Activated T-cell treated with anti-CD3 and anti-CD28 coated beads for 48 hours (primary cell): ENCODE results near the gene ZBTB7B.
"Not testable (repeated sequence)": the region's sequence is repeated elsewhere in the genome, so short reads cannot be mapped to it uniquely, and the experiment has no call there.

Experiments used
- DNase-seq: peaks from one replicate; pipeline ENCODE4 v3.0.0-alpha.2; 2020; ENCODE audit warnings: low read depth

Gene ZBTB7B

DNA sequence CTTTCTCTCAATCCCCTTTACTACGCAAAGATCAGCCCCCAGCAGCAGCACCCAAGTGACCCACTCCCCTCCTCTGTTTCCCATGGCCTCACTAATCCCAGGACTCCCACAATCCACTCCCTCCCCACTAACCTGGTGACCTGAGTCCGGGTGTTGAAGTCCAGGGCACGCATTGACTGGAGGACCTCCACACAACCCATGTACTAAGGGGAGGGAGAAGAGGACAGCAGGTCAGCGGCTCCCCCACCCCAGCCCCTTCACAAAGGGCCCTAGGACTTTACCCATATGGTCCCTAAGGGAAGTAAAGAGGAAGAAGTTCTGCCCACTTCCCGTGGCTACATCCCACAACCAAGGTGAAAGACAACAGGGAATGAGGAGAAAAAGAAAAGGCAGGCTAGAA, 33.4 kb upstream of the ZBTB7B start:
- no peak for DNase-seq

DNA sequence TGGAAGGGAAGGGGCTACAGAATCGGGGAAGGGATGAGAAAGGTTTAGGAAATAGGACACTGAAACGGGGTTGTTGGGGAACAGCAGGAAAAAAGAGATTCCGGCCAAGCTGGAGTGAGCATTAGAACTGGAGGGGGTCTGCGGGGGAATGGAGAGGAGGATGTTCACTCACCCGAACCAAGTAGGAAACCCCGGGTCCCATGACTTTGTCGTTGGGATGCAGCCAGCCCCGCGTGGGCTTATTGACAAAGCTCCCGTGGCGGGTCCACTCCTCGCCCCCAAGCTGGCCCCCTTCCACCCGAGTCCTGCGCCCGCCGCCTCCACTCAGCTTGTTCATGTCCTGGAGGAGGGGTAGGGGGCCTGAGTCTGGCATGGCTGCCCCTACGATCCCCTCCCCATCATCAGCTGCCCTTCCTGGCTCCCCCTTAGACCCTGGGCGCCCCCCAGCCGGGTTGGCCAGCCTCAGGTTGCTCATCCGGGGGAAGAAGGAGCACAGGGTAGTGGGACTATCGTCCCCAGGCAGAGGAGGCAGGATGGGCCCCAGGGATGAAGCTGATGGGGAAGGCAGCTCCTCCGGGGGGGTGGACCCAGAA, 32.6 kb upstream of the ZBTB7B start:
- no peak for DNase-seq

DNA sequence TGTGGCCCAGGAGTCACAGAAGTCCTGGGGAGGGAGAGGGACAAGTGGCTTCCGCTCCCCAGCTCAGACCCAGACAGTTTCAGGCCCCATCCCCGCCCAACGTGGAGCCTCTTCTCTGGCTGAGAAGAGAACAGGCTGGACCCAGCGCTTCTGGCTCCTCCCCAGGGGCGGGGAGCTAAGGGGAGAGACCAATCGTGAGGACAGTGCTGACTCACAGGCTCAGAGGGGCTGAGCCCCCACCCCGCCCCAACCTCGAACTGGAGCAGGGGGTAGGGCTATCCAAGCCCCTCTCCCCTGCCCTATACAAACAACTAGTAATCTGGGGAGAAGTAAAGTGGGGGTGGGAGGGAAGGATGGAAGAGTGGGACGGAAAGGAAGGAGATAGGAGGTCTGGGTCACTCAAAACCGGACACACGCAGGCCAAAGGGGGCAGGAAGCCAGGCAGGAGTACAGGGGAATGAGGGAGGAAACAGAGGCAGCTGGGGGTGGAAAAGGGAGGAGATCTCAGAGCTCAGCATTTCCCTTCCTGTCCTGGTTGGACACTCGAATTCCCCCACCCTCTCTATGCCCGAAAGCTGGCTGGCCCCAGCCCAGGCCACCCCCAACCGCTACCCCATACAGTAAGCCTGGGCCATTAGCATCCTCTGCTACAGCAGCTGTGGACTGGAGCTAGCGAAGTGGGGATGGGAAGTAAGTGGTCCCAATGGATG, 31.8 kb upstream of the ZBTB7B start, which contains the start of gene SHC1:
Gene SHC1 (minus strand): TSS at position 117 of the 710 bp plus-strand sequence. CDS start 221 bp downstream, outside the sequence.
- peak; percentile 49 for DNase-seq

DNA sequence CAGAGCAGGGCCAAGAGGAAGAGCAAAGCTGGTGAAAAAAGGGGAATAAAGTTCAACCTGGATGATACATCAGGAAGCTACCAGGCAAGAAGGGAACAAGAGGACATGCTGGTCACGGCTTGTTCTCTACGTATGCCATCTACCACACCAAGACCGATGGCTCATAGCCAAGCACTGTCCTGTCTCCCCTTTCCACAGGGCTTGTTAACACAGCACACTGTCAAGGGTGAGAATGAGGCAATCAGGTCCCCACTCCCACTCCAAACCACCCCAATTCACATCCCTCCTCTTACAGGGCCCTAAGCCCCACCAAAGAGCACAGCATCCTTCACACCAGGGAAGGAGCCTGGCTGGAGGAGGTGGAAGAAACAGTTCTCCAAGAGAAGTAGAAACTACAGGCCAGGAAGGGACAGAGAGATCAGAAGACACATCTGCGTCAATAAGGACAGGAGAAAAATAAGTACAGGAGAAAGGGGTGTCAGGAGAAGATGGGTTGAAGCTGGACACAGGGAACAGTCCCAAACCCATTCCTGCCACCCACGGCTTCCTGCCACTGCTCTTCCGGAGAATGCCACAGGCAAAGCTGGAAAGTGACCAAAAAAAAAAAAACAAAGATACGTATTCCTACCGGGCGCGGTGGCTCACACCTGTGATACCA, 31.1 kb upstream of the ZBTB7B start:
- no peak for DNase-seq

DNA sequence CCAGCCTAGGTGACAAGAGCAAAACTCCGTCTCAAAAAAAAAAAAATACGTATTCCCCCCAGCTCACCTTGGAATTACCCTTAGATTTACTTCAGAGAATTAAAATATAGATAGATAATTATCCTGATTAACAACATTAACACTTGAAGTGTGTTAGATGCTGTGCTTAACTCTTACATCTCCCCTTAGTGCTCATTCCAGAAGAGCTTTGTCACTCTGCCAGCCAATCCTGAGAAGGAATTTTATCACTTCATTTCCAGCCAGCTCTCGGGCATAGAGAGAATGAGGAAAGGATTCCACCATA, 30.4 kb upstream of the ZBTB7B start:
- no peak for DNase-seq

DNA sequence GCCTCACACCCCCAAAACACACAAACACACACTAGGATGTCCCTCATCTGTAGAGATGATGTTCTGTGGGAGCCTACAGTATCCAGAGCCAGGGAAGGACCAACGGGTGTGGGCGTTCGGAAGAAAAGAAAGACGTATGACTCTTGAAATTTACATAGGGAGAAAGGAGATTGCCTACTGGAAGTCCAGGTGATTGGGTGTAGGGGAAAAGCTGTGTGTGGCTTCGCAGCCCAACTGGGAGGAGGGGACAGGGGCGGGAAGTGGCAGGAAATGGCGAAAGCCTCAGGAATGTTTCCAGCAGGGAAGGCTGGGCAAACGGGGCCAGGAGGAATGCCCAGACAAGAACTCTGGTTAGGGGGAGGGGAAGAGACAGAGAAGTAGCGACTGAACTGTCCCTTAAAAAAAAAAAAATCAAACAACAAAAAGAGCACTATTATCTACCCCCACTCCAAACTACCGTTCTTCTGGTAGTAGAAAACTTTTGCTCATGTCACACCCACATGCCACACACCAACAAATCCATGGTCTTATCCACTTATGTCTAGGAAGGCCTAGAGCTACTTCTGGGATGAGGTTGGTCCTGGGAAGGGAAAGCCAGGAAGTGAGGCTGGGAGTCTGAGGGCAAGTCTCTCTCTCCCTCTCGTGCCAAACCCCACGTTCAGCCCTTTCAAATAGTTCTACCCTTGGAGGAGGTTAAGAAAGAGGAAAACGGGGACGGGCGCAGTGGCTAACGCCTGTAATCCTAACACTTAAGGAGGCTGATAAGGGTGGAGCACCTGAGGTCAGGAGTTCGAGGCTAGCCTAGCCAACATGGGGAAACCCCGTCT, 29.9 kb upstream of the ZBTB7B start:
- no peak for DNase-seq

DNA sequence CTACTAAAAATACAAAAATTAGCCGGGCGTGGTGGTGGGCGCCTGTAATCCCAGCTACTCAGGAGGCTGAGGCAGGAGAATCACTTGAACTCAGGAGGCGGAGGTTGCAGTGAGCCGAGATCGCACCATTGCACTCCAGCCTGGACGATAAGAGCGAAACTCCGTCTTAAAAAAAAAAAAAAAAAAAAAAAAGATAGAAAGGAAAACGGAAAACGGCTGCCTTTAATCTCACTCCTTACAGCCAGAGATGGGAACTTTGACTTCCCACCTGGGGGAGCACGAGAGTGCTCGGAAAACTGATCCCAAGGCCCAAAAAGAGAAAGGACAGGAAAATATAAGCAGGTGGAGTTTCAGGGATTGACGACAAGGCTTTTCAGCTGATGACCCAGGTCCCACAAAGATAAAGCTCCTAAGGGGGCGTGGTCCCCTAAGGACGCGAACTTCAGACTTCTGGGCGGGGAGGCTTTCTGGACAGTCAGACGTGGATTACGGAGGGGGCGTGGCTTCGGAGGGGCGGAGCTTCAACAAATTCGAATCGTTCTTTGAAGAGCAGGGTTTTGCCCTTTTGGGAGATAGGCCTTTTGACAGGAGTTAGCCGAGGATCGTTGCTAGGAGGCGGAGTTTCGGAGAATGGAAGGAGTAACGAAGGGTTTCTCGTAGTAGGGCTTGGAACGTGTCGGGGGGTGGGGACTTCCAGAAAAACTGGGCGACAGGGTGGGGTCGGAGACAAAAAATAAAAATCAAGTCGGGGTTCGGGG, 29.1 kb upstream of the ZBTB7B start:
- DNase-seq: peak; percentile 90

DNA sequence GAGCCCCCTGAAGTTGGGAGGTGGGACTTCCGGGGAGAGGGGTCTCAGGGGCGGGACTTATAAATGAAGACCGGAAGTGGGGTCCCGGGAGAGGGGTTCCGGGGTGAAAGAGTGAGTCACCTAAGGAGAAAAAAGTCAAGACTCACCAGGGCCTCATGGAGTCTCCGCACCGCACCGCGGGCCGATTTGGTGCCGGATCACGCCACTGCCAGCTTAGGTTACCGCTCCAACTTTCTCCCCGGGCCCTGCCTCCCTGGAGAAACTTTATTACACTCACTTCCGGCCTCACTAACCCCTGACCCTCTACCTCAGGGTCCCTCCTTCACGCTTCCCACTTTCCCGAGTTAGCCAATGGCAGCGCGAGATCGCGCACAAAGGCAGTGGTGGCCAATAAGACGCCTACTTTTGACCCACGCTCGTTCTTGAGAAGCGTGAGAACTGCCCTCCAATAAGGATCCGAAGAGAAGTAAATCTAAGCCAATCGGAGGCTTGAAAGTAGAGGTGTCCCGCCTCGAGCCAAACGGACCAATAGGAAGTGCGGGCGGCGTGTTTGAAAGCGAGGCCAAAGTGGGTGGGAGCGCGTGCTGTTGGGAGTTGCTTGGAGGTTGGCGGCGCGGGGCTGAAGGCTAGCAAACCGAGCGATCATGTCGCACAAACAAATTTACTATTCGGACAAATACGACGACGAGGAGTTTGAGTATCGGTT, 28.3 kb upstream of the ZBTB7B start, which contains the start of gene CKS1B:
Gene CKS1B (plus strand): TSS at position 580 of the 706 bp plus-strand sequence. CDS start 65 bp downstream, at position 645.
- DNase-seq: peak; percentile 91

DNA sequence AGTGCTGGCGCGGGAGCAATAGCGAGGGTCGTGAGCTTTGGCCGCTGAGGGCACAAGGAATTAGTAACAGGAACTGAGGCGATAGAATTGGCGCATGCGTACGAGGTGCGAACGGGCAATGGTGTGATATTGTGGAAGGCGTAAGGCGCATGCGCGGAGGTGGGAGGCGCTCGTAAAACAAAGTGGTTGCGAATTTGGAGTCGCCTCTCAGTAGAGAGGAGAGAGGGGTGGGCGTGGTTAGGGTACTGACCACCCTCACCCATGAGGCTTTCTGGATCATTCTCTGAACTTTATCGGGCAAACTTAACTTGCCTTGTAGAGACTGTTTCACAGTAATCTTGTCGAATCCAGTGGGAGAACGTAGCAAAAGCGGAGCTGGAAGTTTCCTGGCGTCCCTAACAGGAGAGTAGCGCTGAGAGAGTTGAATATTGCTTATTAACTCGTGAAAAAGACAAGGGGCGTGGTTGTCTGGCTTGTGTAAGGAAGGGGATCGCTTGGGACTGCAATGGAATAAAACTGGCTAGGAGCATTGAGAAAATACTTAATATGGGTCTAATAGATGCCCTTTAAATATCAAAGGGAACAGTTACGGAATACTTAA, 27.7 kb upstream of the ZBTB7B start:
- peak; percentile 87 for DNase-seq

DNA sequence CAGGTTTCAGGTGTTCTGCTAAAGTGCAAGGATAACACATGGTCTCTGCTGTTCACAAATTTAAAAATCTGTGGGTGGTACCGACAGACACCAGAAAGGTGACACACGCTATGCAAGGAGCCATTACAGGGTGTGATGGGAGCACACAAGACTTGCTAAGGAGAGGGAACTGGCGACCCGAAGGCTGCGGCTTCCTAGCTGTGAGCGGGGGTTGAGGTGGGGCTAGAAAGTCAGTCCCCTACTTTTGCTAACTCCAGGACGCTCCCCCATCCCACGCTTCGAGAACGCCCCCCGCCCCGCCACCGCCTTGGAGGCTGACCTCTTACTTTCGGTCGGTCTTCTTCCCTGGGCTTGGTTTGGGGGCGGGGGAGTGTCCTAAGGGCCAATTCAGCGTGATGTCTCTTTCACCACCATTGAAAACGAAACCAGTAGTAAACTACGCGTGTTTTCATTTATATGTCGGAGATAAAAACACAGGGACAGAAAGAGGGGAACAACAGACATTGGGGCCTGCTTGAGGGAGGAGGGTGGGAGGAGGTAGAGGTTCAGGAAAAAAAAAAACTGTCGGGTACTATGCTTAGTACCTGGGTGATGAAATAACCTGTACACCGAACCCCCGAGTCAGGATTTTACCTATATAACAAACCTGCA, 27.1 kb upstream of the ZBTB7B start:
- peak; percentile 60 for DNase-seq

DNA sequence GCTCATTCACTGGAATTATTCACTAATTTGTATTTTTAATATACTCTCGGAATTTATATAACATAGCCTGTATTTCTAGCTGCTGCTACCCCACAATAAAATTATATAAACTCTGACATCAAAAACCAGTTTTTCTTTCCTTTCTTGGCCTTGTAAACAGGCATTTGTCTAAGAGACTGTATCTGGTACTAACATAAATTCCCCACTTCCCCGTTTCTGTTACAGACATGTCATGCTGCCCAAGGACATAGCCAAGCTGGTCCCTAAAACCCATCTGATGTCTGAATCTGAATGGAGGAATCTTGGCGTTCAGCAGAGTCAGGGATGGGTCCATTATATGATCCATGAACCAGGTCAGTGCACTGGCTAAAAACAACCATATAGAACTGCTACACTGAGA, 24.8 kb upstream of the ZBTB7B start:
- DNase-seq: not testable (repeated sequence)

DNA sequence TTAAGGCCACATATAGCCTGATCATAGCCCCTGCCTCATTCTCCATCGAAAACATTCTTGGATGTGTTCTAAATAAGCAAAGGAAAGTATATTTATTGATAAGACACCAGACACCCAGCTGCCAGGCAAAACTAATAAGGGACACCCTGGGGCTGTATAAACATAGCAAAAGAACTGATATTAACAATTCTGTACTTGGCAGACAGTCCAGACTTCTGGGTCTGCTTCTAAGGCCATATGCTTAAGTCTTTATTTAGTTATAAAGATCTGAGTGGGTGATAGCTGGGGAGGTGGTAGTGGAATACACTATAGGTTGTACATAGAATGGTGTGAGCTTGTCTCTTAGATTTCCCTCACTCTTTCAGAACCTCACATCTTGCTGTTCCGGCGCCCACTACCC, 24.2 kb upstream of the ZBTB7B start:
- DNase-seq: no peak

DNA sequence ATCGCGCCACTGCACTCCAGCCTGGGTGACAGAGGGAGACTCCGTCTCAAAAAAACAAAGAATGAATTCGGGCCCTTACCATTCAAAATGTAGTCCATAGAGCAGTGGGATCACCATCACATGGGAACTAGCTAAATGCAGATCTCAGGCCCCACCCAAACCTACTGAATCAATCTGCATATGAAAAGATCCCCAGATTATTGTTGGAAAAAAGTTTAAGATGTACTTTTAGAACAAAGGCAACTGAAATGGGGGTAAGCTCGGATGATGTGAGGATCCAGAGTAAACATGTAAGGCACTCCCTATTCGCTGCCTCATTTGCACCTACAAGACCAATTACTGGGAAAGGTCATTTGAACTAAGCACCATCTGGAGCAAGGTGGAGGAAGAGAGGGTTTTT, 20.3 kb upstream of the ZBTB7B start:
- no peak for DNase-seq

DNA sequence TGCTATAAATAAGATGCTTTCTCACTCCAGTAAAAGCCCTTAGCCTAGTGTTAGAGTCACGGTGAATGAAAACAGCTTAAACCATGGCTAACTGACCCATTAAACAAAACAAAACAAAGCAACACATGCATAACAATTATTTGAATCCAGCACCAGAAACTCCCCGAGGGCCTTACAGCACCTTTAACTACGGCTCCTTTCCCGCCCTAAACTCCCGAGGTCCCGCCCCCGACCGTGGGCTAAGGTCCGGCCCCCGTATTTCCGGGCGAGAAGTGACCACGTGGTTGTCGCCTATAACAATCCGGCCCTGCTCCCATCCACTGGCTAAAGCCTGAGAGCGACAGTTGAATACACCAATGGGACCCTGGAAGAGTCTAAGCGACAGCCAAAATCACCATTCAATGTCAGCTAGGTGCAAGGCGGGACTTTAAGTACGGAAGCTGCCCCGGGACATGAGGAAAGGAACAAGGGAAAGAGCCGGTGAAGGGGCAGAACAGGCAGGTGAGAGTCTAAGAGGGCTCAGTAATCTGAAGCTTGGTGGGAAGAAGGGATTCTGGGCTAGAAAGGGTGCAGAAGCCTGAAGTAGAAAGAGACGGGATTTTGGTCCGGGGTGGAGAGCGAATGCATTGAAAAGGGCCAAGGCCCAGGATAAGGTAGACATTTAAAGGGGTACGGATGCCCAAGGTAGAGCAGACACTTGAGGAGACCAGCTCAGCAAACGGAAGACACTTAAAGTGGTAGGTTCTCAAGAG, 19.5 kb upstream of the ZBTB7B start, which contains the start of gene FLAD1:
Gene FLAD1 (plus strand): TSS at position 448 of the 752 bp plus-strand sequence. CDS start 351 bp downstream, outside the sequence.
- peak; percentile 94 for DNase-seq

DNA sequence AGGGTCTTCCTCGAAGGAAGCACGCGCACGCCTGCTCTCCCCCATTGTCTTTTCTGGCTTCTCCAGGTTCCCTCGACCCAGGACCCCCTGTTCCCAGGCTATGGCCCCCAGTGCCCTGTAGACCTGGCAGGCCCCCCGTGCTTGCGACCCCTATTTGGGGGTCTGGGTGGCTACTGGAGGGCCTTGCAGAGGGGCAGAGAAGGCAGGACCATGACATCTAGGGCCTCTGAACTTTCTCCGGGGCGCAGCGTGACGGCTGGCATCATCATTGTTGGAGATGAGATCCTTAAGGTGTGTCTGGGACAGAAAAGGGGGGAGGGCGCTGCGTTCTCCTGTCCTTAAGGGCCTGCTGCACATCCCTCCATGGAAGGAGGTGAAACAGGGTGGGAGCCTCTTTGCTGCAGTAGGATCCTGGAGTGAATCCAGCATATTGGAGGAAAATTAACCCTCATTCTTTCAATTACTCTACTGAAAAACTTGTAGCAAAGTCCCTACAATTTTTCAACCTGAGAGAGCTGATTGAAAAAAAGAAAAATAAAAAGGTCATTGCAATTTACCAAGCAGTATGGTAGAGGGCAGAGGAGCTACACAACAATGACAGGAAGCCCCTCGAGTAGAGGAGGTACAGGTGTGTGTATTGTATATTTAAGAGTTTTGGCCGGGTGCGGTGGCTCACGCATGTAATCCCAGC, 18.7 kb upstream of the ZBTB7B start:
- no peak for DNase-seq

DNA sequence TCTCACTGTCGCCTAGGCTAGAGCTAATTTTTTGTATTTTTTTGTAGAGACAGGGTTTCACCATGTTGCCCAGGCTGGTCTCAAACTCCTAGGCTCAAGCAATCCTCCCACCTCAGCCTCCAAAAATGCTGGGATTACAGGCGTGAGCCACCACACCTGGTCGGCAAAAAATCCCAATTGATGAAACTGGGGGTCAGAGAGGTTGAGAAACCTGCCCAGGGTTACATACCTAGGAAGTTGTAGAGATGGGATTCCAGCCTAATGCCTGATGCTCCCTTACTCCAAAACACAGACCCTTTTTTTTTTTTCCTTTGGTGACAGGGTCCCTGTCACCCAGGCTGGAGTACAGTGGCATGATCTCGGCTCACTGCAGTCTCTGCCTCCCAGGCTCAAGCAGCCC, 15.9 kb upstream of the ZBTB7B start:
- not testable (repeated sequence) for DNase-seq

DNA sequence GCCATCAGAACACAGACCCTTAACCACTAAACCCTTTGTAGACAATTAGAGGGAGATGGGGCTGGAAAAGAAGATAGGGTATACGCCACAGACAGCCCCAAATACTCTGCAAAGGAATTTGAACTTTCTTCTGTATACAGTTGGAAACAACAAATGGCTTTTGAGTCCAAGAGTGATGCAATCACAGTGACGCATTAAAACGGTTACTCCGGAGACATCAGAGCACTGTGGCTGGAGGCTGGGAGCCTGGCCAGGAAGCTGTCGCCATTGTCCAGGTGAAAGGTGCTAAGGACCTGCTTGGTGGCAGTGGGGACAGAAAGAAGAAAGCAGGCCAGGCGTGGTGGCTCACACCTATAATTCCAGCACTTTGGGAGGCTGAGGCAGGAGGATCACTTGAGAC, 15.3 kb upstream of the ZBTB7B start:
- DNase-seq: no peak
